ENCODE results near the gene KRTAP12-3. TPM values are rescaled to one million over a fixed set of nuclear protein-coding genes. Genes with fewer than 3 reads are reported as not detected.

Gene KRTAP12-3
- polyA plus RNA-seq, 2 donors, result not detected

DNA sequence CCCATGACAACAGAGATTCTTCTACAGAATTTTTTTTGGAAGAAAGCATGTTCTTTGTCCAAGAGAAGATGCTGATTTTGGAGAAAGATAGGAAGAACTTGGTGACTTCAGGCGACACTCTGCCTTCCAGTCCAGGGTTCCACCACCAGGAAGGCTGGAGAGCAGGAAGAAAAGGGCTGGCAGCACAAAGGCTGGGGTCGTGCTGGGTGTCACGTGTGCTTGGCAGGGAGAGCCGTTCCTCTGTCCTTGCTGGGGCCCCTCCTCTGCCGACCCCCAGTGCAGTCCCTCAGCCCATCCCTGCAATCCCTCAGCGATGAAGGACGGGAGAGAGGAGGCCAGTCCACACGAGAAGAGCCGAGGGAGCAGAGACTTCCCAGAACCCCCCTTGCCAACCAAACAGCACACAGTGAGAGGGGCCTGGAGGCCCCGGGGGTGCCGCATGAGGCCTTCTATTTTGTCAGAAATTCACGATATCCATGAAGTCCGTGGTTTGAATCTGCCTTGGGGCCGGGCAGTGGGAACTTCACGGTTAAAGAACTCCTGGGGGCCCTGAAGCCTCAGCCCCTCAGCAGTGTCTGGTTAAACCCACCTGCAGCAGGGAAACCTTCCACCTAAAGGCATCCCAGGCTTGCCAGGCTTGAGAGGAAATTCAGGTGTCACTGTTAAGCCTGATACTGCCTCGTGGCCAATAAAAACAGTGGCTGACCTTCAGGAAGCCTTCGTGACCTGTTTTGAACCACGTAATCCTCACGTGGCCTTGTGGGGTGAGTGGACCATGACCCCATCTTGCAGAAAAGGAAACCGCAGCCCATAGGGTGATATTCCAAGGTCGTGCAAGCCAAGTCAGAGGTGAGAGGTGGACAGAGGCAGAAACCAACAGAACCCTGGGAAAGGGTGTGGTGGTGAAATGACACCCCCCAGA lies 42.6 kb downstream of the KRTAP12-3 start:
- H3K4me3 ChIP-seq (ENCODE audit: low read depth in 1 of 2, low read length in 2 of 2), result no peak overlapping the region
- H3K27ac ChIP-seq (ENCODE audit: low read depth in 2 of 2, low read length in 1 of 2), result no peak overlapping the region
- peaks cover 0 to 5% of the 10 kb centered on the region in 2 donors for H3K9me3 ChIP-seq (ENCODE audit: control insufficient read depth in 2 of 2, insufficient read depth in 1 of 2, low read depth in 1 of 2, low read length in 1 of 2)
- H3K27me3 ChIP-seq (ENCODE audit: control insufficient read depth in 1 of 2, insufficient read depth in 2 of 2, low read length in 2 of 2), result peaks cover 0 to 4% of the 10 kb centered on the region in 2 donors
- WGBS, 2 donors, result 49 to 62% methylated on average over 20 to 21 of the region's 21 CpGs
- H3K36me3 ChIP-seq (ENCODE audit: control insufficient read depth in 2 of 2, insufficient read depth in 2 of 2, low read length in 1 of 2), result no peaks in the 10 kb centered on the region
- H3K4me1 ChIP-seq (ENCODE audit: control insufficient read depth in 2 of 2, insufficient read depth in 2 of 2, low read length in 1 of 2), result no peaks in the 10 kb centered on the region

DNA sequence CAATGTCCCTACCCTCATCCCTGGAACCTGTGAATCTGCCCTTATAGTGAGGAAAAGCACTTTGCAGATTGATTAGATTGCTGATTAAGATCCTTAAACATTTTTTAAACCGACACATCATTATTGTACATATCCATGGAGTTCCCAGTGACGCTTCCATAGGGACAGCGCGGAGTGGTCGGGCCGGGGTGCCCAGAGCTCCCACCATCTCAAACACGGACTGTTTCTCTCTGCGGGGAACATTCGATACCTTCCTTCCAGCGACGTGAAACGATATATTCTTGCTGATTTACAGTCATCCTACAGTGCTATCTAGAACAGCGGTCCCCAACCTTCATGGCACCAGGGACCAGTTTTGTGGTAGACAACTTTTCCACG lies 43.3 kb downstream of the KRTAP12-3 start:
- H3K4me3 ChIP-seq (ENCODE audit: low read depth in 1 of 2, low read length in 2 of 2), result no peak overlapping the region
- WGBS, 2 donors, result 84 to 88% methylated on average over 14 of the region's 14 CpGs
- no peak overlapping the region for H3K27ac ChIP-seq (ENCODE audit: low read depth in 2 of 2, low read length in 1 of 2)

DNA sequence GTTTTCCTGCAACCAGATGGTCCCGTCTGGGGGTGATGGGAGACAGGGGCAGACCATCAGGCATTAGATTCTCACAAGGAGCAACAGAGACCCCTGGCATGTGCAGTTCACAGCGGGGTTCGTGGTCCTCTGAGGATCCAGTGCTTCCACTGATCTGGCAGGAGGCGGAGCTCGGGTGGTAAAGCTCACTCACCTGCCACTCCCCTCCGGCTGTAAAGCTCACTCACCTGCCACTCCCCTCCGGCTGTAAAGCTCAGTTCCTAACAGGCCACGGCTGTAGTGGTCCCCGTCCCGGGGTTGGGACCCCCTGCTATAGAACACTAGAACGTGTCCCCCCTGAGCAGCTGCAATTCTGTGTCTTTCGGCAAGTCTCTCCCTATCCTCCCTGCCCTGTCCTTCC lies 43.8 kb downstream of the KRTAP12-3 start:
- Histone ChIP-seq H3K27ac (ENCODE audit: low read depth in 2 of 2, low read length in 1 of 2) (no peak overlapping the region), H3K4me1 (ENCODE audit: control insufficient read depth in 2 of 2, insufficient read depth in 2 of 2, low read length in 1 of 2) (no peaks in the 10 kb centered on the region), H3K36me3 (ENCODE audit: control insufficient read depth in 2 of 2, insufficient read depth in 2 of 2, low read length in 1 of 2) (no peaks in the 10 kb centered on the region), H3K4me3 (ENCODE audit: low read depth in 1 of 2, low read length in 2 of 2) (no peak overlapping the region), H3K27me3 (ENCODE audit: control insufficient read depth in 1 of 2, insufficient read depth in 2 of 2, low read length in 2 of 2) (peaks cover 0 to 4% of the 10 kb centered on the region in 2 donors), H3K9me3 (ENCODE audit: control insufficient read depth in 2 of 2, insufficient read depth in 1 of 2, low read depth in 1 of 2, low read length in 1 of 2) (peaks cover 4 to 12% of the 10 kb centered on the region in 2 donors)
- WGBS, 2 donors, result 35 to 39% methylated on average over 12 of the region's 12 CpGs

More for the DNA sequence above, 43.3 kb downstream of the KRTAP12-3 start:
- H3K36me3 ChIP-seq (ENCODE audit: control insufficient read depth in 2 of 2, insufficient read depth in 2 of 2, low read length in 1 of 2), result no peaks in the 10 kb centered on the region
- peaks cover under 1 to 6% of the 10 kb centered on the region in 2 donors for H3K9me3 ChIP-seq (ENCODE audit: control insufficient read depth in 2 of 2, insufficient read depth in 1 of 2, low read depth in 1 of 2, low read length in 1 of 2)
- no peaks in the 10 kb centered on the region for H3K4me1 ChIP-seq (ENCODE audit: control insufficient read depth in 2 of 2, insufficient read depth in 2 of 2, low read length in 1 of 2)
- peaks cover 0 to 4% of the 10 kb centered on the region in 2 donors for H3K27me3 ChIP-seq (ENCODE audit: control insufficient read depth in 1 of 2, insufficient read depth in 2 of 2, low read length in 2 of 2)

DNA sequence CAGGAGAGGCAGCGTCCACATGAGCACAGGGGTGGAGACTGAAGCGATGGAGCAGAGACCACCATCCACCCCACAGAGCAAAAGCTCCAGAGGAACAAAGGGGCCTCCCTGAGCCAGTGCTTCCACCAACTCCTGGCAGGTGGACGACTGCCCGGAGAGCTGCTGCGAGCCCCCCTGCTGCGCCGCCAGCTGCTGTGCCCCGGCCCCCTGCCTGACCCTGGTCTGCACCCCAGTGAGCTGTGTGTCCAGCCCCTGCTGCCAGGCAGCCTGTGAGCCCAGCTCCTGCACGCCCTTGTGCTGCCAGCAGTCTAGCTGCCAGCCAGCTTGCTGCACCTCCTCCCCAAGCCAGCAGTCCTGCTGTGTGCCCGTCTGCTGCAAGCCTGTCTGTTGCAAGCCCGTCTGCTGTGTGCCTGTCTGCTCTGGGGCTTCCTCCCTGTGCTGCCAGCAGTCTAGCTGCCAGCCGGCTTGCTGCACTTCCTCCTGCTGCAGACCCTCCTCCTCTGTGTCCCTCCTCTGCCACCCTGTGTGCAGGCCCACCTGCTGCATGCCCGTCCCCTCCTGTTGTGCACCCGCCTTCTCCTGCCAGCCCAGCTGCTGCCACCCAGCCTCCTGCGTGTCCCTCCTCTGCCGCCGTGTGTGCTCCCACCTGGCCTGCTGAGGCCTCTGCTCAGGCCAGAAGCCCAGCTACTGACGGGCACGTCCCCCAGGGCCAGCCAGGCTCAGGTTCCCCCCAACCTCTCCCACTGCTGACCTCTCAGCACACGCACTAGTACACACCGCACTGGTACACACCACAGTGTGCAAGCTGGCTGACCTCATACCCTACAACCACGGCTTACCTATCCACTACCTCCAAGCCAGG lies 44.6 kb downstream of the KRTAP12-3 start:
- Histone ChIP-seq H3K27ac (ENCODE audit: low read depth in 2 of 2, low read length in 1 of 2) (no peak overlapping the region), H3K36me3 (ENCODE audit: control insufficient read depth in 2 of 2, insufficient read depth in 2 of 2, low read length in 1 of 2) (no peaks in the 10 kb centered on the region), H3K4me1 (ENCODE audit: control insufficient read depth in 2 of 2, insufficient read depth in 2 of 2, low read length in 1 of 2) (no peaks in the 10 kb centered on the region), H3K27me3 (ENCODE audit: control insufficient read depth in 1 of 2, insufficient read depth in 2 of 2, low read length in 2 of 2) (peaks cover 0 to 7% of the 10 kb centered on the region in 2 donors), H3K4me3 (ENCODE audit: low read depth in 1 of 2, low read length in 2 of 2) (no peak overlapping the region), H3K9me3 (ENCODE audit: control insufficient read depth in 2 of 2, insufficient read depth in 1 of 2, low read depth in 1 of 2, low read length in 1 of 2) (peaks cover 4 to 12% of the 10 kb centered on the region in 2 donors)
- 78 to 82% methylated on average over 20 to 22 of the region's 22 CpGs for WGBS, 2 donors

DNA sequence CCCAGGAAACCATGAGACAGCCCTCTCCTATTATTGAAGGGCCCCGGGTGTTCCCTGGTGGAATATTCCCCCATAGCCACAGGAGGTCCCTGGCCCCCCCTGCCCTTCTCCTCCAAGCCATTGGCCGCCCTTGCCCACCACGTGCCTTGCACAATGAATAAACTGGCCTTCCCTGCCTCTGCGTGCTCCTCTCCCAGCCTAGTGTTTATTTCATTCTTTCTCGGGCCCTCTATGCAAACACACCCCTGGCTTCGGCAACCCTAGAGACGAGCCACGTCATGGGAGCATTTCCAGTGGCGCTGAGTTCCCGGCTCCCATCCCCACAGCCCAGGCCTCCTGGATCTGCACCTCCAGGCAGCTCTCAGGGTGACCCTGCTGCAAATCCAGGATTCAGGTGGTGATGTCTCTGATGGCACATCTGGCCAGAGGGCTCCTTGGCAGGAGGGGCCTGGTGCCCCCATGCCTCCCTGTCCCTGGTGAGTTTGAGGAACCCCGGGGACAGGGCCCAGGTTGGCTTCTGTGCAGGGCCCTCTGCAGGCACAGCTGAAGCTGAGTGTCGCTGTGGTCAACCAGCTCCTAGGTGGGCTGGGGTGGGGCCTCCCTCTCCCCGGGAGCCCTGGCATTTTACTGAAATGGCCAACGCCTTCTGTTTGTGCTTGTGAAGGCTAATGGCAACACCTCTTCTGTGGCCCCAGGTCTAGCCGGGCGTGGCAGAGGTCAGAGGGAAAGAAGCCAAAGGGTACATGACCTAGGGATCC lies 45.4 kb downstream of the KRTAP12-3 start:
- WGBS, 2 donors, result 44 to 48% methylated on average over 16 of the region's 16 CpGs
- Histone ChIP-seq H3K4me1 (ENCODE audit: control insufficient read depth in 2 of 2, insufficient read depth in 2 of 2, low read length in 1 of 2) (no peaks in the 10 kb centered on the region), H3K27me3 (ENCODE audit: control insufficient read depth in 1 of 2, insufficient read depth in 2 of 2, low read length in 2 of 2) (peaks cover 3 to 7% of the 10 kb centered on the region in 2 donors), H3K36me3 (ENCODE audit: control insufficient read depth in 2 of 2, insufficient read depth in 2 of 2, low read length in 1 of 2) (no peaks in the 10 kb centered on the region), H3K4me3 (ENCODE audit: low read depth in 1 of 2, low read length in 2 of 2) (no peak overlapping the region), H3K27ac (ENCODE audit: low read depth in 2 of 2, low read length in 1 of 2) (no peak overlapping the region), H3K9me3 (ENCODE audit: control insufficient read depth in 2 of 2, insufficient read depth in 1 of 2, low read depth in 1 of 2, low read length in 1 of 2) (peaks cover 4 to 12% of the 10 kb centered on the region in 2 donors)

DNA sequence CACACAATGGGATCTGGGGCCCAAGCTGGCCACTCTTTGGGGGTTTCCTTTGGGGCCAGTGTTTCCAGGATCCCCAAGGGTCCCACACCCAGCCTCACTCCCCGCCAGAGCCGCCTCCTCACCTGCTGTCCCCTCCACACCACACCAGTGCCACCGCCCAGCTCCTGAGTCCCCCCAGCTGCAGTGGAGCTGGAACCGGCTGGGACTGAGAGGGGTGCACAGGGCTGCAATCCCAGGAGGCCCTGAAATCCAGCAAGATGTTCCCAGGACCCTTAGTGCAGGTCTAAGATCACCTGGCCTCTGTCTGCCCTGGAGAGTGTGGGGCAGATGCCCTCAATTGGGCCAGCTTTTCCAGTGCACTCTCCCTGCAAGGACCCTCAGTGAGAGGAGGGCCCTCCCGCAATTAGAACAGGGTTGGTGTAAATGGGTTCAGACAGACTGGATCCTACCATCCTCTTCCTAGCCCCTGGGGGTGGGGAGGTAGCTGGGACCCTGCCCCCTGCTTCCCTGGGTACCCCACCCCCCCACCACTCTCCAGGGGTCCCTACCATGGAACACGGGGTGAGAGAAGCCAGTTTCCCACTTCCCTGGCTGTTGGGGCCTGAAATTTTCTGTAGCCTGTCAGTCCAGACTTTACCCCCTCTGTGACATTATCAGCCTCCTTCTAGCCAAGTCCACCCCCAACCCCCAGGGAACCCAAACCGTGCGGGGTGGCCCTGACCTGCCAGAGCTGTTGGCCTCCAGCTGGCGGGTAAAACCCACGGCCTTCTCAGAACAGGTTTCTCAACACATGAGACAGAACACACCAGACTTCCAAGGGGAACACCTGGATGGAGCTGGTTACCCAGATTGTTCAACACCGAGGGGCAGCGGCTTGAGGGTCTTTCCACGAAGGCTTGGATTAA lies 46.3 kb downstream of the KRTAP12-3 start:
- Histone ChIP-seq H3K36me3 (ENCODE audit: control insufficient read depth in 2 of 2, insufficient read depth in 2 of 2, low read length in 1 of 2) (no peaks in the 10 kb centered on the region), H3K9me3 (ENCODE audit: control insufficient read depth in 2 of 2, insufficient read depth in 1 of 2, low read depth in 1 of 2, low read length in 1 of 2) (peaks cover 4 to 12% of the 10 kb centered on the region in 2 donors), H3K27ac (ENCODE audit: low read depth in 2 of 2, low read length in 1 of 2) (no peak overlapping the region), H3K27me3 (ENCODE audit: control insufficient read depth in 1 of 2, insufficient read depth in 2 of 2, low read length in 2 of 2) (peaks cover 3 to 7% of the 10 kb centered on the region in 2 donors), H3K4me3 (ENCODE audit: low read depth in 1 of 2, low read length in 2 of 2) (no peak overlapping the region), H3K4me1 (ENCODE audit: control insufficient read depth in 2 of 2, insufficient read depth in 2 of 2, low read length in 1 of 2) (peaks cover 0 to under 1% of the 10 kb centered on the region in 2 donors)
- 46 to 58% methylated on average over 13 of the region's 13 CpGs for WGBS, 2 donors

DNA sequence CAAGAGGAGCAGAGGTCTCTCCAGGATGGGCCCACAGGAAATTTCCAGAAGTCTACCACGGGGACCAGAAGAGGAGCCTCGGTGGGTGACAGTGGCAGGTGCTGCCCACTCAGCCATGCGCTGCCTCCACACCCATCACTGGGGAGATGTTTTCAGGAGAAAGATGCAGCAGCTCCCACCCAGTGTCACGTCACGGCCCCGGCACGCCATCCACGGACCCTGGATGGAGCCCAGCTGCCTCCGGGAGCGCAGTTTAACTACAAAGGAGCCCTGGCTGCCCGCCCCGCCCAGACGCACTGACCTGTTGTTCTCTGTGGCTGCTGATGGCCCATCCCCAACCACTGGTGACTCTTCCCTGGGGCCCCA lies 46.9 kb downstream of the KRTAP12-3 start:
- Histone ChIP-seq H3K4me3 (ENCODE audit: low read depth in 1 of 2, low read length in 2 of 2) (no peak overlapping the region), H3K27me3 (ENCODE audit: control insufficient read depth in 1 of 2, insufficient read depth in 2 of 2, low read length in 2 of 2) (peaks cover 5 to 7% of the 10 kb centered on the region in 2 donors), H3K4me1 (ENCODE audit: control insufficient read depth in 2 of 2, insufficient read depth in 2 of 2, low read length in 1 of 2) (peaks cover 2 to 6% of the 10 kb centered on the region in 2 donors), H3K27ac (ENCODE audit: low read depth in 2 of 2, low read length in 1 of 2) (no peak overlapping the region), H3K9me3 (ENCODE audit: control insufficient read depth in 2 of 2, insufficient read depth in 1 of 2, low read depth in 1 of 2, low read length in 1 of 2) (peaks cover 4 to 12% of the 10 kb centered on the region in 2 donors), H3K36me3 (ENCODE audit: control insufficient read depth in 2 of 2, insufficient read depth in 2 of 2, low read length in 1 of 2) (no peaks in the 10 kb centered on the region)
- 31 to 42% methylated on average over 12 to 13 of the region's 13 CpGs for WGBS, 2 donors

DNA sequence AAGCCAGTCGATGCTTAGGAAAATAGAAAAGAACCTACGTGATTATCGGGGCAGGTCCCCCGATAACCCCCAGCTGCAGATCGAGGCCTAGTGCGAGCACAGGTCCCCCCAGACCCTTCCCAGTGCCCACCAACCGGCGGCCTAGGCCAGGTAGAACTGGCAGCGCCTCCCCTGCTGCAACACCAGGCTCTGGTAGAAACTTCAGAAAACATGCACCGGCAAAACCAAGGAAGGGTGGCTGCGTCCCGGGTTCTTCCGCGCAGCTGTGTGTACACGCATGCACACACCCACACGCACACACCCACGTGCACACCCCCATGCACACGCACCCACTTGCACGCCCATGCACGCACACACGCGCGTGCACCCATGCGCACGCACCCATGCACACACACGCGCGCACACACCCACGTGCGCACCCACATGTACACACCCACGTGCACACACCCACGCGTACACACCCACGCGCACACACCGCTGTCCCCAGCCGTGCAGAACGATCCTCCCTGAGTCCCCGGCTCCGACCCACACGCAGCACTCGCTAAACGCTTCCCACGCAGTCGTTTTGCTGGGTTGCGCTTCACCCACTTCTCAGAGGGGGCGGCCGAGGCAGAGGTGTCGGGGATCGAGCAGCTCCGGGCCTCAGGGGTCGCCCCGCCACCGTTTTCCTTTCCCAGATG lies 48.4 kb downstream of the KRTAP12-3 start:
- H3K9me3 ChIP-seq (ENCODE audit: control insufficient read depth in 2 of 2, insufficient read depth in 1 of 2, low read depth in 1 of 2, low read length in 1 of 2), result peaks cover 4 to 12% of the 10 kb centered on the region in 2 donors
- WGBS, 2 donors, result 13 to 33% methylated on average over 53 to 54 of the region's 54 CpGs
- H3K4me1 ChIP-seq (ENCODE audit: control insufficient read depth in 2 of 2, insufficient read depth in 2 of 2, low read length in 1 of 2), result peaks cover 3 to 8% of the 10 kb centered on the region in 2 donors
- no peak overlapping the region for H3K4me3 ChIP-seq (ENCODE audit: low read depth in 1 of 2, low read length in 2 of 2)
- no peak overlapping the region for H3K27ac ChIP-seq (ENCODE audit: low read depth in 2 of 2, low read length in 1 of 2)
- peaks cover 4 to 16% of the 10 kb centered on the region in 2 donors for H3K27me3 ChIP-seq (ENCODE audit: control insufficient read depth in 1 of 2, insufficient read depth in 2 of 2, low read length in 2 of 2)
- no peaks in the 10 kb centered on the region for H3K36me3 ChIP-seq (ENCODE audit: control insufficient read depth in 2 of 2, insufficient read depth in 2 of 2, low read length in 1 of 2)

Data from esophagus (tissue), 2 donors.